GM18519 (cell line): ENCODE results near the gene KCTD6.

Experiments
- ATAC-seq: cut with Tn5 transposase; IDR thresholded peaks from one replicate; pipeline ENCODE4 v1.9.1; 2021; ENCODE audit warnings: mild to moderate bottlenecking, moderate library complexity; ENCODE audit not compliant: unreplicated experiment, low FRiP score

KCTD6 gene

DNA sequence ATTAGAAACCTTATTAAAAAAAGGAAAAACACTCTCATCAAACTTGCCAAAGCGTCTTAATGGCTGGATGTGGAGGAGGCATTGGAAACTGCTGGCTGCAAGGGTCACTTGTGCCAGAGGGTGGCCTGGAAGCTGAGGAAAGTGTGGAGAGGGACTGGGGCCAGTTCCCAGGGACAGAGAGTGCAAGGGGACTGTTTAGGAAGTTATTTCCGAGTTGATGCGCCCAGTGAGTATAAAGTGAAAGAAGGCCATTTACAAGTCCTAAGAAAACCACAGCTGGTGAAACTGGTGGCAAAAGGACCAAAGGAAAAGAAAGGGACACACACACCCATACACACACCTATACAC is 7.2 kb upstream of the KCTD6 start:
- ATAC-seq = no peak

DNA sequence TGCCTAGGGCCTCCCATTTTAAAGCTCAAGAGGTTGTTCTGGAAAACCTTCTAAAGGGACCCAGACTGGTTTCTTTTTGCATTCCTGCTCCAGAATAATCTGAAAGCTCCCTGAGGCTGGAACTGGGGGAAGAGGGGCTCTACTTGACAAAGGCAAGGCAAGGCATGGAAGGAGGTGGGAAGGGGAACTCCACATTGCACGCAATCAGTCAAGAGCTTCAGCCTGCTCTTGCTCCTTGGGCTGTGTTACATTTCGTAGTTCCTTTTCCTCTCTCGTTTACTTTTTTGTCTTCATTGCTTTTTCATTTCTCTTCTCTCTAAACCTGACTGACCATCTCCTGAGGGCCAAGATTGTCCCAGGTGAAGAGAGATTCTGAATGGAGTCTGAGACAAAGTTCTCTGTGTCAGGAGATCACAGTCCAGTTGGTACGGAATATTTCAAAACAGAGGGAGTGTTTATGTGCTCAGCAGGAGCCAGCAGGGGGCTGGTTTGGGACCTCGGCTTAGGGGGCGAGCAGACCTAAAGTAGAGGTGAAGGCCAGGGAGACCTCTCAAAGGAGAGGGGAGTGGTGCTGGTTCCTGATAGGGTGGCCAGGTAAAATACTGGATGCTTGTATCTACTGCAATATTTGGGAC is 6.0 kb upstream of the KCTD6 start:
- ATAC-seq = no peak

DNA sequence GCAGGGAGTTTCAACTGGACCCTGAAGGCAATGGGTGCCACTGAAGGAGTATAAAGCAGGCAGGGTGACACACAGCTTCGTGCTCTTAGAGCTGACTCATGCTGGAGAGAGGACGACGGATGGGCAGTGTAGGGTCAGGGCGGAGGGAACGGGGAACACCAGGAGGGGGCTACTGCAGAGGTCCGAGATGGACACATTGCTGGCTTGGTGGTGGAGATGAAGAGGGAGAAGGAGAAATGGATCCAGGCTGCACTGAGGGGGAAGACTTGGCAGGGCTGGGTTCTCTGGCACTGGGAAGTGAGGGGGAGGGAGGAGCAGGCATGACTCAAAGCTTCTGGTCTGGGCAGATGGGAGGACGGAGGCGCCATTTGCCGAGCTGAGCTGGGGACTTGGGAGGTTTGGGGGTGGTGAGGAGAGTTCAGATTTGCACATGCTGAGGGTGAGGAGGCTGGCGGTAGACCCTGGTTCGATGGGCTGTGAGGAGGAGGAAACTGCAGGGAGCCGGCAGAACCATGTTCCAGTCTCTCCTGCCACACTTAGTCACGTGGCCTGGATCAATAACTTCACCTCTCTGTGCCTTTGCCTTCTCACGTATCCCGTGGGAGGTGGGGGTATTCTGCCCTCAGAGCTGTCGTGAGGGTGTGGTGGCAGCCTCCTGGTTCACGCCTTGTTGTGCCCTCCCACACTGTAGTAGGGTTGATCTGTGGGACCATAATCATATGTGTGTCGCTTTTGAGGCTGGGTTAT is 4.6 kb upstream of the KCTD6 start:
- ATAC-seq = no peak

- ATAC-seq = no peak
These were observed 2.9 kb upstream of the KCTD6 start for GRCh38 chr3:58488967-58489366.

GRCh38 chr3:58490860-58491501 is 915 bp upstream of the KCTD6 start:
- ATAC-seq = no peak

DNA sequence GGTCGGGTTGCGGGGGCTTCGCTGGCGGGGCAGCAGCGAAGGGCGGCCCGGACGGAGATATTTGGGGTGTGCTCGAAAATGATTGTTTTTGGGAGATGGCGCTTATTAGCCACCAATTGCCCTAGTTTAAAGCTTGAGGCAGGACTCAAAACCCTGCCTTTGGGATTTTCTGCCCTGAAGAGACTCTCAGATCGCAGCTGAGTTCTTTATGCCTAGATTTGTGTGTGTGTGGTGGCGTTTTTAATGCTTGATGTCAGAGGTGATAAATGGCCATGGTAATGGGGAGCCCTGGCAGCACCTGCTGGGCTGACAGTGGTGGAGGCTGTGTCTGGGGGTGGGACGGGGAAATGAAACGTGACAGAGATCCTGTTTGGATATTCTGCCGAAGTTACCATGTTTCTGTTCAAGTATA is 604 bp downstream of the KCTD6 start:
- ATAC-seq = no peak

- ATAC-seq = no peak
These were observed 2.2 kb downstream of the KCTD6 start for GRCh38 chr3:58494107-58494506.

DNA sequence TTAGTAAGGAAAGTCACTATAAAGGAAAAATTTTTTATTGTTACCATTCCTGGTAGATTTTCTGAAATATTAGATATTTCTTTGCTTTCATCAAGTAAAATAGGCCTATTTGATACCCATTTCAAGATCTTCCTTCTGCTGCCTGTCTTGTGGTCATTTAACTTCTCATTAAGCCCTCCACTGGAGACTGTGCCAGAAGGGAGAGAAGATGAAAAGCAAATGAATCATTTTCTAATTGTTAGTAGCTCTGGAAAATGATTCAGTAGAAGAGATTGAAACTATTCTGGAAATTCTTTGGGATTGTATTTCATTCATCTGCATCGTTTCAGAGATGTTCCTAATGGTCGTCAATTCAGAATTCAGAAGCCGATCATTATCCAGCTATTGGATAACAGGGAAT is 3.2 kb downstream of the KCTD6 start:
- no peak for ATAC-seq

DNA sequence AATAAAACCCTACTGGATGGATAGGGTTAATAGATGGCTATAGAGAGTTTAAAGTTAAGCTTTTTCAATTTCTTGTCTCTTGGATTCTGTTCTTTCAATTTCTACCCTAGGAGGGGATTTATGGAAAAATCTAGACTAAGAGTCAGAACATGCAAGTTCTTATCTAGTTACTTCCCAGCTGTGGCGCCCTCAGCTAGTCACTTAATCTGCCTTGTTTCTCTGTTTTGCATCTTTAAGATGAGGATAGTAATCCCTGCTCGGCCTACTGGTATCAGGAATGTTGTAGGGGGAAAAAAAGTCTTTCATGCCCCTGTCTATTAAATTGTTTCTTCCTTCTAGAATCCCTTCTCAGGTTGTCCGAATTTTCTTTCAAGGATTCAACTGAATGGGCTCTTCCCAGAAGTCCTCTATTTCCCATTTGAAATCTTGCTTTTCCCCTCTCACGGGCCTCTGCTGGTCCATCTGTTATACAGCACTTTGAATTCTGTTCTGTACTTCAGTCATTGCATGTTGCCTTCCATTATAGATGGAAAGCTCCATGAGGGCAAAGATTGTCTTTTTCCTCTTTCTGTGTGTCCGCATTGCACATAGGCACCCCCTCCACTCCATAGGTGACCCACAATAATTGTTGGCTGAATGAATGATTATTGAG is 4.4 kb downstream of the KCTD6 start:
- no peak for ATAC-seq

GRCh38 chr3:58497097-58497496 is 5.2 kb downstream of the KCTD6 start:
- no peak for ATAC-seq

DNA sequence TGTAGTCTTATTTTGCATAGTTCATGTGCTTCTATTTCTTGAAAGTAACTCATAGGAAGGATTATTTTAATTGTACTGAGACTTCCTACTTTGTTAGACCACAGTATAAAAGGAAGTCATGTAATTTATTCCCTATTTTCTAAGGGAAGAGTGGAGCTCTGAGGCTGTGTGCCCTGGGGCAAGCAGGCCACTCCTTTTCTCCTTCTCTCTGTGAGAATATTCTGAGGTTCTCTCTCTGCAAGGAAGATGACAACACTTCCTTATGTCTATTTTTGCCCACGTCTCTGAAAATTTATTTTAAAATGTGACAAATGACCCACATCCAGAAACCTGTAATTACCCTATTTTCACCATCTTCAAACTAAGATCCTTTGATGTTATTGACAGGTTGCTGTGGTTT is 11.0 kb downstream of the KCTD6 start:
- ATAC-seq = no peak

DNA sequence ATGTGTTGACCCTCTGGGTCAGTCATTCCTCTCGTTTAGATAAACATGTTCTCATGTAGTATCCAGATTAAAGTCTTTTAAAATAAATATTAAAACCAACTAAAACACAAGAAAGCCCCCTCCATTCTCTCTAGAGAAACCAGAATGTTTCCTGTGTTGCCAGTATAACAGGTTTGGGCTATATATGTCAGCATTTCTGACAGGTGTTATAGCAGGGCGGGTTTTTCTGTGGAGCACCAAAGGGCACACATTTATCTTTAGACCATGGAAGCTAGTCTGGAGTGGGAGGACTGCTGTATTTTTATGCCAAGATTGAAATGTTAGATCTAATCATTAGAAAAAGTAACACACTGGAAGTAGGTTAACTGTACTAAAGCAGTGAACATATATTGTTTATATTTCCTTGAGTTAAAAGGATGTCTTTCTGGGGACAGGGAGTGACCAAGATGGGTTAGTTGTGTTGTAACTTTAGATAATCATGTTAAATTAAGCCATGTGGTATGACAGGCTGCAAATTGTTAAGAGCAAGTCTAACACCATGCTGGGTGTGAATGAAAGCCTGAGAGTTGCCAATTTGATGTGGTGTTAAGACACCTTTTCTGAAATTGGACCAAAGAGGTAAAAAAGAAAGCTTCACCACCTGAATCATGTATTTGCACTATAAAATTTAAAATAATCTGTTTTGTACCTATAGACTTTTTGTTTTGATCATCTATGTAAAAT is 15.6 kb downstream of the KCTD6 start:
- no peak for ATAC-seq

DNA sequence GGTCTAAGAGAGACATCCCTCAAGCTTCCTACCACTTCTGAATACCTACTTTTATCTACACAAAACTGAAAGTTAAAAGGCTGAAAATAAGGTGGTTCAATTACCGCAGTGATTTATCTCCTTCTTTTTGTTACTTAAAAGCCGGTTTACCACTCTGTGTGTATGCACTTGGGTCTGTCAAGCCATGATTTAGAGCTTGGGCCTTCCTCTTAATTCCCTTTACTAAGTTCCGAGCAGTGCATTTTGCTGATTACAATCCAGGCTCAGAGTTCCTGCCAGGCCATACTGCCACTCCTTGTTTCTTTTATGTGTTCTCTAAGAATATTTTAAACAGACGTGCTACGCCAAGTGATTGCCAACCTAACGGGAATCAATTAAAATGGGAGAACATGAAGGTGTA is 16.5 kb downstream of the KCTD6 start:
- no peak for ATAC-seq

DNA sequence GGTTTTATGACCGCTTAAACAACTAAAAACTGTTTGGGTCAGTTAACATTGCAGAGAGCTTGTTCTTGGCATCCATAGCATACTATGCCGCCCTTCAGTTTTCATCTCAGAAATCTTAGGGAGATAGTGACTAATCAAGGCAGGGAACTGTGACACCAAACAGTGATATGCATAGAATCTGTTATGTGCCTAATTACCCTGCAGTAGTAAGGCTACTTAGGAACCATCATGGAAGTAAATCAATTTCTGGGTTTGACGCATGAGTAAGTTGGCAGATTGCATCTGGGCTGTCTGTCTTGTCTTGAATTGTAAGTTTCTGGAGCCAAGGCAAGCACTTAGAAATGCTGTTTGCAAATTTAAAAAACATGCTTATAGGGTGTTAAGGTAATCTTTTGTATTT is 22.5 kb downstream of the KCTD6 start:
- no peak for ATAC-seq

- ATAC-seq = no peak
These were observed 26.4 kb downstream of the KCTD6 start for GRCh38 chr3:58518291-58518789.

DNA sequence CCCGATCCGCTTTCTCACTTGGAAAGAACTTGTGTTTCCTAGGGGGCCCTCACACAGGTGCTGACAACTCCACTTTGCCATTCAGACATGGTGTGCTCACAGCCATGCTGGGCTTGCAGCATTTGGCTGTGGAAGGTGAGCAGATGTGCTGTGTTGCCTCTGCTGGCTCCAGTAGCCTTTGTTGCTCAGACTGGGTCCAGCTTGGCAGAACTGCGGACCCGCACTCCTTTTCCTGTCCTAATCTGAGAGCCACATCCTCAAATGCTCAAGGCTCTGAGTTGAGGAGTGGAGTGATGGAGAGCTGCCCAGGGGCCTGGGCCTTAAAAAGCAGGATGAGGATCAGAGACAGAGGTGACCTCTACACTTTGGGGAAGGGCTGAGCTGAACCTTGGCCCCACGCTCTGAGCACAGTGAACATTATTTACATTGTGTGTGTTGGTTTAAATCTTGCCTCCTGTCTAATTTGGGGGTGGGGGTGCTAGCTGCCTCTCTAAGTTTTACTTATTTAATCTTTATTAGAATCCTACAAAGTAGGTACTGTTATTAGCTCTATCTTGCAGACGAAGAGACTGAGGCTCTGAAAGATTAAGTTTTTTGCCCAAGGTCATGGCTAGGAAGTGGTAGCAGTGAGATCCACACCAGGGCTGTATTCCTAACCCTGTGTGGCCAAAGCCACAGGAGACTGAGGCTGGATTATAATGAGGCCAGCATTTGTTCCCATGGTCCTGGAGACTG is 27.9 kb downstream of the KCTD6 start:
- ATAC-seq = no peak

DNA sequence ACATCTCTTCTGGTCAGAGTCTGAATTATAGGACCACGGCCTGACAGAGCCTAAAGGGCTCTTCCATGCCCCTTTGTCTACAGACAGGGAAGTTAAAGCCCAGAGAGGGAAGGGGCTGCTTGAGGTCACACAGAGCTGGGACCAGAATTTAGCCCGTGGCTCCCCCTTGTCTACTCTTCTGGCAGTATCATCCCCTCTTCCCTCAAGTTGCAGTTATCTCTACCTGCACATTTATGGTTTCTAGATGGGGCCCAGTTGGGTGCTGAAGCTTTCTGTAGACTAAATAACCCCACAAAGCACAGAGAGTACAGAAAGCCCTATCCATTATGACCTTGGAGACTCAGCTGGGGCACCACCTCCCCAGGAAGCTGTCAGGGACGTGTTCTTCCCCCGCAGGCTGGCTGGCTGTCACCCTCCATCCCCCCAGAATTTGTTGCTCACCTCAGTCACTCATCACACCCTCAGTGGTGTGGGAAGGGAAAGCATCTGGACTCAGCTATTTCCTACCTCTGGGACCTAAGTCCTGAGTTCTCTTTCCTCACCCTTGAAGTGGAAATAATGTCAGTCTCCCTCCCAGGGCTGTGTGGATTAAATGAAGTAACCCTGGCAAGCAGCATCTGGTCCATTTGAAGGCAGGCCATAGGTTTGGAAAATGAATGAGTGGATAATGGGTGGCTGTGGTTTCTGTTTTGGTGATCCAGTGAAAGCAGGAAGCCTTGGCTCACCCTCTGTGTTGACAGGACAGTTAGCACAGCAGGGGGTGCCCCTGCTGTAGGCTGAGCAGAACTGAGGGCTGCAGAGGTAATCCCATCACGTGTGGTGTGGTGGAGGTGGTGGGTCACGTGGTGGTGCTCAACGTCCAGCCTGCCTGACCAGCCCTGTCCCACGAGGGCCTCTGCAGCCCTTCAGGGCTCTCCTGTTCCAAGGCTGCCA is 28.8 kb downstream of the KCTD6 start:
- no peak for ATAC-seq

DNA sequence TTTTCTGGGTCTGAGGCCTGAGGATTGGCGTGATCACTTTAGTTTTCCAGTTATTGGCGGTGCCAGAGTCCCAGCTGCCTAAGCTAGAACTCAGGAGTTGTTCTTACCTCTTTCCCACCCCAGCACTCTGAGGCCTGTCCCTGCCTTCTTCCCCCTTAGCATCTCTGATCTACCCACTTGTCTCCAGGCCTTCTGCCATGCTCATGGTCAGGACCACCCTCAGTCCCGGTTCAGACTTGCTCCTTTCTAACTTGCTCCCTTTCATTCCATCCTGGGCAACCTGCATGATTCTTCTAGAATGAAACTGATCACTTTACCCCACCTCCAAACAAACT is 29.4 kb downstream of the KCTD6 start:
- no peak for ATAC-seq
